HCT116 (cell line): ENCODE measurements around the gene ADIPOR2. TPM values are rescaled to one million over a fixed set of nuclear protein-coding genes. Genes with fewer than 3 reads are reported as not detected.
"Not testable (repeated sequence)": the region's sequence is repeated elsewhere in the genome, so short reads cannot be mapped to it uniquely, and the experiment has no call there.

Source experiments
- ATAC-seq: fragments of 200-7000 bp; cut with Tn5 transposase; 2 replicates; pipeline ENCODE4 v1.9.1; 2020; ENCODE audit warnings: mild to moderate bottlenecking, moderate library complexity
- BruUV-seq: library from RNA; stranded (reverse); fragments of 400-500 nt; replicated peaks from 2 replicates; lab custom pipeline; 2021; lab: Mats Ljungman, UMichigan
- CTCF ChIA-PET: fragments of 300-600 bp; sonication (Branson Sonifier 250); formaldehyde crosslinking; loops from one replicate; lab custom pipeline; 2021; ENCODE audit warnings: antibody characterized with exemption; lab: Charles Lee
- POLR2A ChIA-PET: fragments of 300-600, 350-600 bp; sonication (Branson Sonifier 250); formaldehyde crosslinking; loops from one replicate; lab custom pipeline; 2021; ENCODE audit warnings: antibody characterized with exemption; lab: Charles Lee
- RAD21 ChIA-PET, 2 experiments: fragments of 300-600 bp; sonication (Branson Sonifier 250); formaldehyde crosslinking; loops; one replicate each; lab custom pipeline; 2023; ENCODE audit warnings: low total read pairs in 2 of 2; ENCODE audit not compliant: uncharacterized antibody in 2 of 2, unreplicated experiment in 2 of 2, low non-redundant PET in 1 of 2; lab: Charles Lee
- DNase-seq: peaks from one replicate; pipeline ENCODE4 v3.0.0-alpha.2; 2010; ENCODE audit warnings: low read depth, low spot score
- H2AFZ ChIP-seq: fragments of 200-600 bp; shearing (Covaris generic), sonication (generic); 2 replicates; pipeline ENCODE4 v1.6.1; 2017; ENCODE audit warnings: low read depth, mixed run types, mixed read lengths, antibody characterized with exemption, low read length; ENCODE audit not compliant: poor library complexity, severe bottlenecking
- H3K27ac ChIP-seq: 2 replicates; pipeline ENCODE4 v1.5.1; 2012; ENCODE audit warnings: low read depth, low read length
- H3K27me3 ChIP-seq: fragments of 200-600 bp; sonication (generic); 2 replicates; pipeline ENCODE4 v1.6.1; 2016; ENCODE audit warnings: mixed run types, low read length, mixed read lengths; ENCODE audit not compliant: insufficient read depth
- H3K36me3 ChIP-seq, 2 experiments: fragments of 200-500 bp in 1 of 2; fragments of 200-600 bp in 1 of 2; sonication (Bioruptor generic) in 1 of 2; sonication (generic) in 1 of 2; 2 replicates each; pipeline versions ENCODE4 v1.5.1 to v1.6.1; 2014 to 2016; ENCODE audit warnings: low read length in 2 of 2, inconsistent platforms in 1 of 2, mixed read lengths in 1 of 2, mixed run types in 1 of 2; ENCODE audit not compliant: insufficient read depth in 2 of 2, control insufficient read depth in 1 of 2
- H3K4me1 ChIP-seq, 2 experiments: fragments of 200-600 bp in 1 of 2; sonication (generic) in 1 of 2; 2 replicates each; pipeline versions ENCODE4 v1.5.1 to v1.6.1; 2012 to 2017; ENCODE audit warnings: low read length in 2 of 2, inconsistent platforms in 1 of 2, mild to moderate bottlenecking in 1 of 2, mixed read lengths in 1 of 2, mixed run types in 1 of 2, moderate library complexity in 1 of 2; ENCODE audit not compliant: insufficient read depth in 2 of 2, control insufficient read depth in 1 of 2
- H3K4me2 ChIP-seq: fragments of 200-600 bp; sonication (generic); 2 replicates; pipeline ENCODE4 v1.6.1; 2017; ENCODE audit warnings: mixed run types, low read length, mixed read lengths
- H3K4me3 ChIP-seq, 2 experiments: fragments of 200-600 bp in 1 of 2; sonication (generic) in 1 of 2; replicated peaks in 1 of 2; 2 replicates each; pipeline ENCODE4 v1.5.1; 2011 to 2016; ENCODE audit warnings: low read length in 2 of 2, control low read depth in 1 of 2, low read depth in 1 of 2, mild to moderate bottlenecking in 1 of 2, mixed read lengths in 1 of 2, mixed run types in 1 of 2
- H3K79me2 ChIP-seq: fragments of 200-600 bp; sonication (generic); 2 replicates; pipeline ENCODE4 v1.6.1; 2017; ENCODE audit warnings: mild to moderate bottlenecking, mixed run types, low read length, moderate library complexity, mixed read lengths; ENCODE audit not compliant: insufficient read depth
- H3K9ac ChIP-seq: fragments of 200-600 bp; sonication (generic); 2 replicates; pipeline ENCODE4 v1.6.1; 2016; ENCODE audit warnings: low read length, mixed read lengths
- H3K9me2 ChIP-seq: fragments of 200-600 bp; sonication (generic), shearing (Covaris generic); 2 replicates; pipeline ENCODE4 v1.6.1; 2017; ENCODE audit warnings: mixed run types, mild to moderate bottlenecking, moderate library complexity; ENCODE audit not compliant: insufficient read depth
- H3K9me3 ChIP-seq, 2 experiments: fragments of 200-500 bp in 1 of 2; fragments of 200-600 bp in 1 of 2; sonication (Bioruptor generic) in 1 of 2; sonication (generic) in 1 of 2; 2 replicates each; pipeline ENCODE4 v1.6.1; 2014 to 2017; ENCODE audit warnings: low read length in 2 of 2, mixed read lengths in 2 of 2, inconsistent platforms in 1 of 2, low read depth in 1 of 2, mild to moderate bottlenecking in 1 of 2, mixed run types in 1 of 2, moderate library complexity in 1 of 2; ENCODE audit not compliant: control insufficient read depth in 1 of 2, insufficient read depth in 1 of 2
- H4K20me1 ChIP-seq: fragments of 200-600 bp; sonication (generic), shearing (Covaris generic); 2 replicates; pipeline ENCODE4 v1.6.1; 2017; ENCODE audit warnings: mixed run types, mild to moderate bottlenecking, moderate library complexity; ENCODE audit not compliant: insufficient read depth
- CTCF ChIP-seq, 3 experiments: fragments of 200-600 bp in 1 of 3; sonication (generic) in 1 of 3; IDR thresholded peaks in 2 of 3; conservative IDR thresholded peaks in 1 of 3; 2 replicates each; pipeline ENCODE4 v1.5.1; 2012 to 2017; ENCODE audit warnings: low read depth in 2 of 3, low read length in 2 of 3, antibody characterized with exemption in 1 of 3, borderline replicate concordance in 1 of 3, control low read depth in 1 of 3, mild to moderate bottlenecking in 1 of 3, mixed read lengths in 1 of 3, mixed run types in 1 of 3, moderate library complexity in 1 of 3; ENCODE audit not compliant: insufficient read depth in 1 of 3
- ELF1 ChIP-seq: IDR thresholded peaks from 2 replicates; pipeline ENCODE4 v1.6.1; 2012; ENCODE audit warnings: low read depth, borderline replicate concordance
- POLR2AphosphoS5 ChIP-seq: IDR thresholded peaks from 2 replicates; pipeline ENCODE4 v1.6.1; 2011; ENCODE audit warnings: mild to moderate bottlenecking, low read depth, low read length, moderate library complexity
- REST ChIP-seq: IDR thresholded peaks from 2 replicates; pipeline ENCODE4 v1.6.1; 2012; ENCODE audit warnings: low read depth
- SIN3A ChIP-seq: IDR thresholded peaks from 2 replicates; pipeline ENCODE4 v1.6.1; 2012; ENCODE audit warnings: low read depth
- SP1 ChIP-seq: IDR thresholded peaks from 2 replicates; pipeline ENCODE4 v1.6.1; 2012; ENCODE audit warnings: low read depth
- TCF7L2 ChIP-seq: IDR thresholded peaks from 2 replicates; pipeline ENCODE4 v1.7.0; 2011; ENCODE audit warnings: borderline replicate concordance, inconsistent platforms; ENCODE audit not compliant: insufficient read depth, insufficient read length; ENCODE audit errors: extremely low read depth
- ZFX ChIP-seq: fragments of 450-650 bp; IDR thresholded peaks from 2 replicates; pipeline ENCODE4 v1.6.1; 2017
- ZNF274 ChIP-seq: fragments of 200-500 bp; sonication (Bioruptor generic); IDR thresholded peaks from 2 replicates; pipeline ENCODE4 v1.6.1; 2014; ENCODE audit warnings: mild to moderate bottlenecking, low read depth, low read length, inconsistent platforms
- intact Hi-C: fragments of 100-400 bp; cut with micrococcal nuclease; formaldehyde crosslinking; loops from 2 replicates; pipeline ENCODE4 v1.10.0; 2022
- total RNA-seq: library from RNA; stranded (reverse); gene quantifications from one replicate; pipeline ENCODE4 v1.2.1, GENCODE V29; 2021; ENCODE audit not compliant: unreplicated experiment
- TF ChIP-seq, protein P1 (sequence below): IDR thresholded peaks from 2 replicates; pipeline ENCODE4 v1.6.1; 2011; ENCODE audit warnings: mild to moderate bottlenecking, low read length, moderate library complexity; ENCODE audit not compliant: insufficient replicate concordance; ENCODE audit errors: extremely low read depth

Gene ADIPOR2
- total RNA-seq, 1 experiment from 2014 or later, result 69.9 TPM

GRCh38 chr12:1816730-1817348 is 126.0 kb downstream of the ADIPOR2 start:
- H3K4me2 ChIP-seq, result no peak overlapping the region
- no peak overlapping the region for H3K9ac ChIP-seq
- H3K4me3 ChIP-seq, result no peak overlapping the region
- no peaks in the 10 kb centered on the region for H3K36me3 ChIP-seq
- no peak overlapping the region for H3K27ac ChIP-seq
- ChIA-PET CTCF (no interaction called here), RAD21 (no interaction called here), POLR2A (no interaction called here)
- intact Hi-C loops, result no loop called here
- no peak overlapping the region for H2AFZ ChIP-seq
- no peak for TF ChIP-seq ZNF274
- TF ChIP-seq, protein P1, sequence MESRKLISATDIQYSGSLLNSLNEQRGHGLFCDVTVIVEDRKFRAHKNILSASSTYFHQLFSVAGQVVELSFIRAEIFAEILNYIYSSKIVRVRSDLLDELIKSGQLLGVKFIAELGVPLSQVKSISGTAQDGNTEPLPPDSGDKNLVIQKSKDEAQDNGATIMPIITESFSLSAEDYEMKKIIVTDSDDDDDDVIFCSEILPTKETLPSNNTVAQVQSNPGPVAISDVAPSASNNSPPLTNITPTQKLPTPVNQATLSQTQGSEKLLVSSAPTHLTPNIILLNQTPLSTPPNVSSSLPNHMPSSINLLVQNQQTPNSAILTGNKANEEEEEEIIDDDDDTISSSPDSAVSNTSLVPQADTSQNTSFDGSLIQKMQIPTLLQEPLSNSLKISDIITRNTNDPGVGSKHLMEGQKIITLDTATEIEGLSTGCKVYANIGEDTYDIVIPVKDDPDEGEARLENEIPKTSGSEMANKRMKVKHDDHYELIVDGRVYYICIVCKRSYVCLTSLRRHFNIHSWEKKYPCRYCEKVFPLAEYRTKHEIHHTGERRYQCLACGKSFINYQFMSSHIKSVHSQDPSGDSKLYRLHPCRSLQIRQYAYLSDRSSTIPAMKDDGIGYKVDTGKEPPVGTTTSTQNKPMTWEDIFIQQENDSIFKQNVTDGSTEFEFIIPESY, result no peak
- TF ChIP-seq ELF1, result no peak
- no peak for TF ChIP-seq REST
- no peak for TF ChIP-seq SIN3A
- no peak for TF ChIP-seq TCF7L2
- TF ChIP-seq POLR2AphosphoS5, result no peak
- TF ChIP-seq CTCF (IDR thresholded peaks at IDR 0.05 in 2 of 3, conservative IDR thresholded peaks at IDR 0.05 in 1 of 3; ENCODE audit: borderline replicate concordance in 1 of 3, insufficient read depth in 1 of 3, low read depth in 2 of 3, low read length in 2 of 3), result no peak
- no peak for TF ChIP-seq SP1
- no peak for TF ChIP-seq ZFX
- H3K27me3 ChIP-seq, result peaks cover 6% of the 10 kb centered on the region; the same call in 1 of the 2 replicates
- H3K9me3 ChIP-seq, result no peaks in the 10 kb centered on the region
- H3K79me2 ChIP-seq, result no peaks in the 10 kb centered on the region
- H4K20me1 ChIP-seq, result no peaks in the 10 kb centered on the region
- no peaks in the 10 kb centered on the region for H3K9me2 ChIP-seq
- ATAC-seq (no peak), DNase-seq (no peak)
- no TSS peak for BruUV-seq
- no peaks in the 10 kb centered on the region for H3K4me1 ChIP-seq

- H3K9me2 ChIP-seq, CTCF ChIA-PET, H3K27ac ChIP-seq, H3K36me3 ChIP-seq, H4K20me1 ChIP-seq, H3K4me1 ChIP-seq, BruUV-seq, H3K4me2 ChIP-seq, H3K79me2 ChIP-seq, H2AFZ ChIP-seq, POLR2A ChIA-PET, RAD21 ChIA-PET, DNase-seq, H3K27me3 ChIP-seq, H3K9me3 ChIP-seq, H3K9ac ChIP-seq, ATAC-seq, intact Hi-C loops, H3K4me3 ChIP-seq: not testable (repeated sequence)
Measured at GRCh38 chr12:1817928-1818327, 127.1 kb downstream of the ADIPOR2 start.
